Esophagus squamous epithelium (tissue), 5 donors: ENCODE results near the gene ADAMTSL2. TPM values are rescaled to one million over a fixed set of nuclear protein-coding genes. Genes with fewer than 3 reads are reported as not detected.

Experiments
- DNase-seq: peaks from one replicate; lab custom pipeline; 2025; lab: John Stamatoyannopoulos, UW
- H3K27ac ChIP-seq, 4 donors: fragments of 200-600 bp; sonication (generic); one replicate each; pipeline ENCODE4 v1.5.1; 2016 to 2019; ENCODE audit warnings: mild to moderate bottlenecking in 1 of 4
- H3K27me3 ChIP-seq, 4 donors: fragments of 200-600 bp; sonication (generic); 1 replicate in 3 of 4; 2 replicates in 1 of 4; pipeline versions ENCODE4 v1.5.1 to v1.6.0; 2017 to 2021; ENCODE audit warnings: antibody characterized with exemption in 1 of 4
- H3K36me3 ChIP-seq, 3 donors: fragments of 200-600 bp; sonication (generic); one replicate each; pipeline ENCODE4 v1.5.1; 2016 to 2019
- H3K4me1 ChIP-seq, 3 donors: fragments of 200-600 bp; sonication (generic); one replicate each; pipeline ENCODE4 v1.5.1; 2017 to 2019
- H3K4me3 ChIP-seq, 4 donors: fragments of 200-600 bp; sonication (generic); 1 replicate in 3 of 4; 2 replicates in 1 of 4; pipeline ENCODE4 v1.5.1; 2016 to 2019; ENCODE audit warnings: mild to moderate bottlenecking in 2 of 4, moderate library complexity in 1 of 4
- H3K9me3 ChIP-seq, 3 donors: fragments of 200-600 bp; sonication (generic); one replicate each; pipeline ENCODE4 v1.5.1; 2016 to 2019
- CTCF ChIP-seq, 6 experiments: fragments of 450-650 bp in 4 of 6; fragments of 200-600 bp in 2 of 6; sonication (generic) in 2 of 6; IDR thresholded peaks; one replicate each; pipeline ENCODE4 v1.5.1; 2016 to 2019; ENCODE audit warnings: antibody characterized with exemption in 6 of 6, mild to moderate bottlenecking in 4 of 6, moderate library complexity in 4 of 6
- POLR2A ChIP-seq, 4 donors: fragments of 450-650 bp; IDR thresholded peaks; one replicate each; pipeline ENCODE4 v1.6.1; 2017; ENCODE audit warnings: antibody characterized with exemption in 4 of 4, mild to moderate bottlenecking in 4 of 4, moderate library complexity in 3 of 4
- WGBS, 2 donors: methylation state at CpG; one replicate each; pipeline ENCODE4 v1.1.5; 2018; 5-methylcytosine and 5-hydroxymethylcytosine counted together
- intact Hi-C: fragments of 100-400 bp; cut with DNase I; formaldehyde crosslinking; loops from one replicate; pipeline ENCODE4 v1.15.0; 2022
- total RNA-seq, 4 donors: library from RNA; depleted of rRNA; stranded (reverse); fragments of >200 nt; gene quantifications; one replicate each; pipeline ENCODE4 v1.1.0, GENCODE V29; 2016
- donor health status: DM: yes; HTN: yes; CAD: no.

The ADAMTSL2 gene
- total RNA-seq, 4 donors from 2014 or later: 1.1 to 2.1 (median 1.4) TPM

- intact Hi-C loops: no loop called here
- Histone ChIP-seq H3K36me3 (no peaks in the 10 kb centered on the region), H3K4me1 (peaks cover 5 to 36% (median 15%) of the 10 kb centered on the region in 3 donors), H3K27ac (no peak overlapping the region), H3K9me3 (no peaks in the 10 kb centered on the region), H3K4me3 (no peak overlapping the region), H3K27me3 (peaks cover 0 to 24% (median 0%) of the 10 kb centered on the region in 4 donors)
- 60 to 71% methylated on average over 4 to 5 of the region's 14 CpGs for WGBS, 2 donors
- no peak for DNase-seq
- TF ChIP-seq CTCF (IDR thresholded peaks at IDR 0.05) (no peak), POLR2A (IDR thresholded peaks at IDR 0.05) (no peak)
Measured at GRCh38 chr9:133522073-133522910, 12.2 kb upstream of the ADAMTSL2 start.

DNA sequence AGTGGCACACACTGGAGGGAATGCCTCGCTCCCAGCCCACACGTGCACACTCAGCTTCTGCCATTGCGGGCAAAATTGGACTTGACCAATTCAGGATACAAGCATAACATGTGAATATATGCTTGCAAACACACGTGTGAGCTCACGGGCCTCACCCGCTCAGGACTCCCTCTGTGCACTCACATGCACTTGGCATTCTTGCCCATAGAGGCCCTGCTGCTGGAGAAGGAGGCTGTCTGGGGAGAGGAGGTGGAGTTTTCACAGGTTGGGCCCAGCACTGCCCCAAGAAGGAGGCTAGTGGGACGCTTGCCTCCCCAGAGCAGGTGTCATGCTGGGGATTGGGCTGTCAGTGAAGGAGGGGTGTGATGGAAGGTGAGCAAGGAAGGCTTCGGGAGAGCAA is 11.4 kb upstream of the ADAMTSL2 start:
- 88 to 94% methylated on average over 1 to 5 of the region's 8 CpGs for WGBS, 2 donors
- Histone ChIP-seq H3K36me3 (no peaks in the 10 kb centered on the region), H3K4me3 (no peak overlapping the region), H3K27ac (no peak overlapping the region), H3K4me1 (peaks cover 5 to 45% (median 17%) of the 10 kb centered on the region in 3 donors), H3K9me3 (no peaks in the 10 kb centered on the region), H3K27me3 (peaks cover 0 to 32% (median 0%) of the 10 kb centered on the region in 4 donors)
- no peak for DNase-seq
- TF ChIP-seq CTCF (IDR thresholded peaks at IDR 0.05) (no peak), POLR2A (IDR thresholded peaks at IDR 0.05) (no peak)
- intact Hi-C loops: no loop called here

DNA sequence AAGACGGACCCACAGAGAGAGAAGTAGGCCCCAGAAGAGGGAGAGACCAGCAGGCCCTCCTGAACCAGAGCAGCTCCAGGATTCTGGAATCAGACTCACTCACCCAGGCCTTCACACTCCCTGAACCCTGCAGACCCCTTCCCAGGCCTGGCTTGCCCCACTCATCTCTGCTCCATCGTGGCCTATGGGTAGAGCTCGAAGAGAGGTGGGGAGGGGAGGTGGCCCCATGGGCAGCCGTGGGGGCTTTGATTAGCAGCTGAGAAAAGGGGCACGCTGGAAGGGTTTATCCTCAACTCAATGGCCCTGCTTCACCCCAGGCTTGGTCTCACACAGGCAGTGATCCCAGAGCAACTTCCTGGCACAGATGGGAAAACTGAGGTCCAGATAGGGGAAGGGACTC is 10.4 kb upstream of the ADAMTSL2 start:
- H3K4me3 ChIP-seq: no peak overlapping the region
- intact Hi-C loops: no loop called here
- DNase-seq: no peak
- peaks cover 5 to 52% (median 17%) of the 10 kb centered on the region in 3 donors for H3K4me1 ChIP-seq
- no peaks in the 10 kb centered on the region for H3K9me3 ChIP-seq
- TF ChIP-seq CTCF (IDR thresholded peaks at IDR 0.05): no peak
- TF ChIP-seq POLR2A (IDR thresholded peaks at IDR 0.05): no peak
- WGBS, 2 donors: 84 to 90% methylated on average over 5 of the region's 5 CpGs
- no peak overlapping the region for H3K27ac ChIP-seq
- H3K36me3 ChIP-seq: no peaks in the 10 kb centered on the region
- peaks cover 0 to 42% (median 0%) of the 10 kb centered on the region in 4 donors for H3K27me3 ChIP-seq

DNA sequence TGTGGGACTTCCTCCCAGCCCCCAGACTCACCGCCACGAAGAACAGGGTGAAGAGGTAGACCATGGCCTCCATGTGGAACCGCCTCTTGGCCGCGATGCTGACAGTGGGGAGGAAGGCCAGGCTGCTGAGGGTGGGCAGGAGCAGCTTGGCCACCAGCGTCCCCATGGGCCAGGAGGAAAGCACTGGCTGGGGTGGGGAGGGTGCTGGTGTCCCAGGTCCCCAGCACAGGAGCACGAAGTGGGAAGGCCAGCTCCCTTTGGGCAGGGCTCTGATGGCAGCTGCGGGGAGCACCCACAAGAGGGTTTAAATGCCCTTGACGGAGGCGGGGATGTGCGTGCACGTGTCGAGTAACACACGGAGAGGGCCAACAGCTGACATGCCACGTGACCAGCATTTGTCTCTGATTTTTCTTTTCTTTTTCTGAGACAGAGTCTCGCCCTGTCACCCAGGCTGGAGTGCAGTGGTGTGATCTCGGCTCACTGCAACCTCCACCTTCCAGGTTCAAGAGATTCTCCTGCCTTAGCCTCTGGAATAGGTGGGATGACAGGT is 9.8 kb upstream of the ADAMTSL2 start, which contains the start of gene MYMK:
MYMK (minus strand) TSS at position 281 of the 550 bp plus-strand sequence; CDS start at position 166, 115 bp downstream.
- no peak for TF ChIP-seq POLR2A (IDR thresholded peaks at IDR 0.05)
- no peak for TF ChIP-seq CTCF (IDR thresholded peaks at IDR 0.05)
- Histone ChIP-seq H3K36me3 (no peaks in the 10 kb centered on the region), H3K27me3 (peaks cover 0 to 49% (median 0%) of the 10 kb centered on the region in 4 donors), H3K4me3 (no peak within 1 kb of the TSS), H3K9me3 (no peaks in the 10 kb centered on the region), H3K4me1 (peaks cover 5 to 48% (median 17%) of the 10 kb centered on the region in 3 donors), H3K27ac (no peak within 1 kb of the TSS)
- intact Hi-C loops: no loop called here
- 94 to 100% methylated on average over 4 to 8 of the region's 17 CpGs for WGBS, 2 donors
- DNase-seq: no peak

DNA sequence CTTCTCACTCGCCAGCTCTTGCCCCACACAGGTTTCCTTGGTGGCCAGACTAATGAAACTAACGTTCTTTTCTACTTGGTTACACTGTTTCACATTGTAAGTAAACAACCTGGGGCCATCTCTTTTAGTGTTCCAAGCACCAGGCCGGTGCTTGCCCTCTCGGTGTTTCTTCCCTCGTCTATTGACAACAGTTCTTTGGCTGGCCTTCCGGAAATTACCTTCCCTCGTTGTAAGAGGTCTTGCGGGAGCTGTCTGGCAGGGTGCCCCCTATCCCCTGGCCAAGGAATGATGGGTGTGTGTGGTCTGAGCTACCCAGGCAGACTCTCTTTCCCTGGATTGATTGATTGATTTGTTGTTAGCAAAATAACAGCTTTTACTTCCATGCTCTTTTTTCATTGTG is 8.8 kb upstream of the ADAMTSL2 start:
- Histone ChIP-seq H3K4me3 (no peak overlapping the region), H3K4me1 (peaks cover 0 to 40% (median 12%) of the 10 kb centered on the region in 3 donors), H3K36me3 (no peaks in the 10 kb centered on the region), H3K27me3 (peaks cover 0 to 56% (median 0%) of the 10 kb centered on the region in 4 donors), H3K9me3 (no peaks in the 10 kb centered on the region), H3K27ac (no peak overlapping the region)
- TF ChIP-seq CTCF (IDR thresholded peaks at IDR 0.05): no peak
- TF ChIP-seq POLR2A (IDR thresholded peaks at IDR 0.05): no peak
- intact Hi-C loops: no loop called here
- 31 to 34% methylated on average over 7 to 8 of the region's 8 CpGs for WGBS, 2 donors
- no peak for DNase-seq
